GM06990 (cell line): ENCODE measurements around the gene ADAMTS14.

Experiments used
- DNase-seq: peaks from one replicate; pipeline ENCODE4 v3.0.0-alpha.2; 2011; ENCODE audit not compliant: insufficient read length; ENCODE audit errors: extremely low read depth
- H3K27me3 ChIP-seq: replicated peaks from 2 replicates; pipeline ENCODE4 v1.6.0; 2011; ENCODE audit warnings: low read length; ENCODE audit not compliant: control insufficient read depth, insufficient read depth
- H3K36me3 ChIP-seq: 2 replicates; pipeline ENCODE4 v1.5.1; 2011; ENCODE audit warnings: low read length; ENCODE audit not compliant: control insufficient read depth, insufficient read depth
- H3K4me3 ChIP-seq: replicated peaks from 2 replicates; pipeline ENCODE4 v1.5.1; 2011; ENCODE audit warnings: low read depth, mild to moderate bottlenecking, control low read depth, low read length
- CTCF ChIP-seq: IDR thresholded peaks from 2 replicates; pipeline ENCODE4 v1.5.1; 2011; ENCODE audit warnings: low read length, control low read depth, mild to moderate bottlenecking, inconsistent platforms; ENCODE audit not compliant: insufficient read depth, poor library complexity, severe bottlenecking

Gene ADAMTS14

GRCh38 chr10:70758757-70759514, 86.6 kb downstream of the ADAMTS14 start:
- peak; percentile 74 for TF ChIP-seq CTCF
- DNase-seq, result no peak
- no peaks in the 10 kb centered on the region for H3K36me3 ChIP-seq

GRCh38 chr10:70759781-70760180, 87.5 kb downstream of the ADAMTS14 start:
- no peaks in the 10 kb centered on the region; the same call in none of the 2 replicates for H3K27me3 ChIP-seq
- H3K4me3 ChIP-seq, result no peak overlapping the region
- TF ChIP-seq CTCF, result no peak
- DNase-seq, result no peak
- H3K36me3 ChIP-seq, result no peaks in the 10 kb centered on the region

More at GRCh38 chr10:70758757-70759514, 86.6 kb downstream of the ADAMTS14 start:
- Histone ChIP-seq H3K4me3 (no peak overlapping the region), H3K27me3 (no peaks in the 10 kb centered on the region; the same call in none of the 2 replicates)

- Histone ChIP-seq H3K4me3 (no peak overlapping the region), H3K27me3 (no peaks in the 10 kb centered on the region; the same call in 1 of the 2 replicates), H3K36me3 (no peaks in the 10 kb centered on the region)
- TF ChIP-seq CTCF, result no peak
- no peak for DNase-seq
Observed at GRCh38 chr10:70760271-70760787, 88.0 kb downstream of the ADAMTS14 start.

- Histone ChIP-seq H3K4me3 (no peak overlapping the region), H3K36me3 (no peaks in the 10 kb centered on the region), H3K27me3 (no peaks in the 10 kb centered on the region; the same call in 1 of the 2 replicates)
- TF ChIP-seq CTCF, result no peak
- no peak for DNase-seq
Observed at GRCh38 chr10:70761031-70761601, 88.8 kb downstream of the ADAMTS14 start.

- TF ChIP-seq CTCF, result no peak
- DNase-seq, result no peak
- Histone ChIP-seq H3K4me3 (no peak overlapping the region), H3K36me3 (no peaks in the 10 kb centered on the region), H3K27me3 (no peaks in the 10 kb centered on the region; the same call in 1 of the 2 replicates)
Observed at GRCh38 chr10:70761727-70762350, 89.5 kb downstream of the ADAMTS14 start.
